Measurements from ENCODE around the gene BMP2K. TPM values are rescaled to one million over a fixed set of nuclear protein-coding genes. Genes with fewer than 3 reads are reported as not detected.

Gene BMP2K
- total RNA-seq, 1 donor from 2014 or later = 33.3 TPM

Small RNA genes within 50 kb of the gene (microRNA-seq; reads per million reads assigned to microRNA genes)
- gene MIR5096 = not detected

Other genes starting within 250 kb of the BMP2K start
- 43.0 and 68.7 TPM in 2 replicates for gene ANXA3, start 224.6 kb upstream of the BMP2K start, total RNA-seq
- gene PAQR3, start 163.1 kb downstream of the BMP2K start, total RNA-seq = 23.9 and 29.0 TPM in 2 replicates